DOHH2 (cell line): ENCODE data around the gene BST2.

Source experiments
- CTCF ChIP-seq: fragments of 200-600 bp; sonication (generic); IDR thresholded peaks from one replicate; pipeline ENCODE4 v1.5.1; 2014; ENCODE audit warnings: antibody characterized with exemption, mild to moderate bottlenecking, low read depth, low read length; ENCODE audit not compliant: poor library complexity, severe bottlenecking
- EZH2phosphoT487 ChIP-seq: fragments of 200-600 bp; sonication (generic); IDR thresholded peaks from 2 replicates; pipeline ENCODE4 v1.6.1; 2017; ENCODE audit warnings: borderline replicate concordance, mild to moderate bottlenecking, antibody characterized with exemption, low read length, moderate library complexity, mixed read lengths

- TF ChIP-seq CTCF, result no peak
- TF ChIP-seq EZH2phosphoT487, result no peak
Measured at GRCh38 chr19:17353386-17353785, 52.0 kb downstream of the BST2 start.
